ENCODE results near the gene TBC1D10A.

GRCh38 chr22:30245181-30245984 is 81.4 kb downstream of the TBC1D10A start:
- TF ChIP-seq POLR2AphosphoS5 (IDR thresholded peaks at IDR 0.05; ENCODE audit: low read depth) (no peak), CTCF (IDR thresholded peaks at IDR 0.05; ENCODE audit: insufficient read depth, low read length) (no peak), SPI1 (IDR thresholded peaks at IDR 0.05; ENCODE audit: borderline replicate concordance, low read depth) (no peak), REST (IDR thresholded peaks at IDR 0.05; ENCODE audit: insufficient replicate concordance, low read depth) (no peak)
